Activated CD4-positive, alpha-beta T cell treated with anti-CD3 and anti-CD28 coated beads for 36 hours (primary cell): Measurements from ENCODE around the gene FCHSD2. TPM values are rescaled to one million over a fixed set of nuclear protein-coding genes. Genes with fewer than 3 reads are reported as not detected.

ENCODE experiments used
- ATAC-seq: fragments of 200-7000 bp; cut with Tn5 transposase; one replicate; pipeline ENCODE4 v1.10.0; 2021; ENCODE audit warnings: mild to moderate bottlenecking, moderate library complexity
- CTCF ChIA-PET: fragments of 350-600 bp; sonication (Branson Sonifier 250); formaldehyde crosslinking; loops from one replicate; lab custom pipeline; 2021; ENCODE audit warnings: antibody characterized with exemption; lab: Charles Lee
- POLR2A ChIA-PET: fragments of 350-600 bp; sonication (Branson Sonifier 250); formaldehyde crosslinking; loops from one replicate; lab custom pipeline; 2021; ENCODE audit warnings: antibody characterized with exemption, inconsistent platforms; lab: Charles Lee
- DNase-seq: peaks from one replicate; pipeline ENCODE4 v3.0.0-alpha.2; 2020
- H3K27ac Mint-ChIP-seq: one replicate; pipeline ENCODE4 v1.8.0; 2021; ENCODE audit warnings: mixed read lengths
- H3K27me3 Mint-ChIP-seq: one replicate; pipeline ENCODE4 v1.8.0; 2021; ENCODE audit warnings: mixed read lengths
- H3K36me3 Mint-ChIP-seq: one replicate; pipeline ENCODE4 v1.8.0; 2021; ENCODE audit warnings: low read depth, mixed read lengths
- H3K4me1 Mint-ChIP-seq: one replicate; pipeline ENCODE4 v1.8.0; 2021; ENCODE audit warnings: mixed read lengths
- H3K4me3 Mint-ChIP-seq: one replicate; pipeline ENCODE4 v1.8.0; 2021; ENCODE audit warnings: mild to moderate bottlenecking, moderate library complexity, mixed read lengths
- H3K9me3 Mint-ChIP-seq: one replicate; pipeline ENCODE4 v1.8.0; 2021; ENCODE audit warnings: low read depth, mixed read lengths
- intact Hi-C, 2 experiments: fragments of 100-400 bp; cut with DNase I in 1 of 2; cut with micrococcal nuclease in 1 of 2; formaldehyde crosslinking; loops; one replicate each; pipeline versions ENCODE4 v1.14.2 to v1.15.1; 2022 to 2024; cut with DNase I, micrococcal nuclease
- total RNA-seq, 2 experiments: library from RNA; stranded (reverse); gene quantifications; one replicate each; pipeline ENCODE4 v1.2.3, GENCODE V29; 2021

Gene FCHSD2
- total RNA-seq, 2 experiments from 2014 or later = 24.1 to 24.7 TPM

DNA sequence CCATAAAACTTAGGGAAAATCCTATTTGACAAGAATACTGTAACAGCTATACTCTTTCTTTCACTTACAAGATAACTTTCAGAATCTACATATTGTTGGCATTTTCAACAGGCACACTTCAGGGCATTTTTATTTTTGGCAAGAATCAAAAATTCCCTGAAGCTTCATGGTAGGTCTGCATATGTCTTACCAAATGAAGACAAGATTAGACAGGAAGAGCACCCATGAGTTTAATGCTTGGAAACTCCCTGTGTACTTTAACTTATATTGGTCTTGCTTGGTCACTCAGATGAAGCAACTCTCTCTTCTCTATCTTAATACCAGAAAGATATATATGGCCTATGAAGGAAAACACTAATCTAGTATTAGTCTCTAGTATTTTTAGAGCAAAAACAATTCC, 190.2 kb downstream of the FCHSD2 start:
- no peak overlapping the region for H3K4me3 Mint-ChIP-seq
- peaks cover 5% of the 10 kb centered on the region for H3K4me1 Mint-ChIP-seq
- DNase-seq = no peak
- H3K36me3 Mint-ChIP-seq = peaks cover 4% of the 10 kb centered on the region
- ChIA-PET CTCF (interaction anchor here (1.1 kb wide), 1 partner anchor 30 kb away, joined by 3 read pairs; no protein-coding TSS in a partner anchor), POLR2A (interaction anchor here (0.6 kb wide), 1 partner anchor 399 kb away, joined by 3 read pairs; no protein-coding TSS in a partner anchor)
- H3K27ac Mint-ChIP-seq = no peak overlapping the region
- ATAC-seq = no peak
- H3K27me3 Mint-ChIP-seq = no peaks in the 10 kb centered on the region
- no peaks in the 10 kb centered on the region for H3K9me3 Mint-ChIP-seq
- intact Hi-C loops = no loop called here

DNA sequence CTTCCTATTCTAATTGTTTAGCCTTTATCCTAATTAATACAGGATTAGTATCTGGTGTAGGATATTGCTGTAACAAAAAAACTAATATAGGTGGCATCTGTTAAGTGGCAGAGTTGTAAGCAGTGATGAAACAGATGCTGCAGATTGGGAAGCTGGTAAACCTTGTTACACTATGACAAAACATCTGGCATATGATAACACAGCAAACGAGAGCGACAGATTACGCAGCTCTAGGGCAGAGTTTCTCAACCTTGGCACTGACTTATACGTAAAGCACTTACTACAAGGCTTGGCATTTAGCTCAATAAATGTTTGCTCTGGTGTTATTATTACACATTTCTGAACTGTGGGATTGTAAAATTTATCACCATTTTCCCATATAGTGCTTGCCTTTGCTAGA, 190.9 kb downstream of the FCHSD2 start:
- Mint-ChIP-seq H3K4me3 (no peak overlapping the region), H3K9me3 (no peaks in the 10 kb centered on the region), H3K4me1 (peaks cover 5% of the 10 kb centered on the region), H3K27me3 (no peaks in the 10 kb centered on the region), H3K36me3 (peaks cover 4% of the 10 kb centered on the region), H3K27ac (no peak overlapping the region)
- POLR2A ChIA-PET = no interaction called here
- CTCF ChIA-PET = interaction anchor here (1.1 kb wide), 1 partner anchor 30 kb away, joined by 3 read pairs; no protein-coding TSS in a partner anchor
- intact Hi-C loops = no loop called here
- ATAC-seq (no peak), DNase-seq (no peak)

DNA sequence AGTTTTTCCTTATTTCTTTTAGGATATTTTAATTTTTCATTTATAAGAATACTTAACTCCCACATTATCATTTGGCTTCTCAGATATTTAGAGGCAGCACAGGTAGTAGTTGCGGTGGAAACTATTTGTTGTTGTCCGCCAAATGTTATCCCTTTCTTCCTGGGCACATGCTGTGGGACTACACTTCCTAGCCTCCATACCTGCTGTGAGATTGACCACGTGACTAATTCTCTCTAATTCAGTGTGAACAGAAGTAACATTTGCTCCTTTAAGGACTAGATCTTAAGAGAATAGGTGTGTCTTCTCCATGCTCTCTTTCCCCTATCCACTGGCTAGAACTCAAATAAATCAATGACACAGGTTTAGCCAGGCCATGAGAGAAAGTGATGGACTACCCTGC, 191.4 kb downstream of the FCHSD2 start:
- intact Hi-C loops = no loop called here
- POLR2A ChIA-PET = no interaction called here
- Mint-ChIP-seq H3K4me1 (peaks cover 5% of the 10 kb centered on the region), H3K27me3 (no peaks in the 10 kb centered on the region), H3K4me3 (no peak overlapping the region), H3K36me3 (peaks cover 4% of the 10 kb centered on the region), H3K9me3 (no peaks in the 10 kb centered on the region), H3K27ac (no peak overlapping the region)
- DNase-seq = no peak
- no peak for ATAC-seq
- CTCF ChIA-PET = interaction anchor here (0.9 kb wide), 1 partner anchor 9 kb away, joined by 4 read pairs; no protein-coding TSS in a partner anchor

DNA sequence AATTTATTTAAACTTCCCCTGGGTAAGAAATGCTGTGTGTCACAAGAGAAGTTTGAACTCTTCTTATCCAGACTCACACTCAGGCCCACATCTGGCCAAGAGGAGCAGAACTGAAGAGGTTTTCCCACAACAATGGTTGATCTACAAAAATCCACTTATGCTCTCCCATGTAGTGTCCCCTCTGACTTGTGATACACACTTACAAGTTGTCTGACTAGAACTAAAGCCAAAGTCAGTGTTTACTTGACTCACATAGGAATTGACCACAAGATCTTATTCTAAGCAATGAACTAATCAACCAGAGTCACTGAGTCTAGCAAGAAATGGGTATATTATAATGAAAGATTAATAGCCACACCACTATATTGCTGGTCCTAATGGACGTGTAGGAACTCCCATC, 194.9 kb downstream of the FCHSD2 start:
- intact Hi-C loops = no loop called here
- no peaks in the 10 kb centered on the region for H3K9me3 Mint-ChIP-seq

DNA sequence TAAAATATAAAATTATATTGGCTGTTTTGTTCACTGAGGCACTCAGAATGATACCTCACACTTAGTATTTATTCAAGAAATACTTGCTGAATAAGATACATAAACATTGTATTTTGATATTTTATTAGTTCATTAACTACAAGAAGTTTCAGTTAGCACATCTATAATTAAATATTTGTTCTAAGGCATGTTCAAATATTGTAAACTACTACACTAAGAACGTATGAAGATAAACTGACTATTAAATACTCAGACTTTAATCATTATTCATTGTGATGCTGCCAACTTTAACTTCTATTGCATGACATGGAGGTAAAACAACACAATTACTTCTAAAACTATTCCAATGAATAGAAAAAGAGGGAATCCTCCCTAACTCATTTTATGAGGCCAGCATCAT, 198.5 kb downstream of the FCHSD2 start:
- Mint-ChIP-seq H3K27me3 (no peaks in the 10 kb centered on the region), H3K27ac (no peak overlapping the region), H3K9me3 (no peaks in the 10 kb centered on the region), H3K4me1 (no peaks in the 10 kb centered on the region), H3K4me3 (no peak overlapping the region), H3K36me3 (peaks cover 2% of the 10 kb centered on the region)
- intact Hi-C loops = no loop called here
- DNase-seq (no peak), ATAC-seq (no peak)
- ChIA-PET POLR2A (no interaction called here), CTCF (no interaction called here)

More for the DNA sequence above, 194.9 kb downstream of the FCHSD2 start:
- POLR2A ChIA-PET = no interaction called here
- Mint-ChIP-seq H3K36me3 (peaks cover 2% of the 10 kb centered on the region), H3K27me3 (no peaks in the 10 kb centered on the region), H3K4me1 (peaks cover 2% of the 10 kb centered on the region), H3K27ac (no peak overlapping the region), H3K4me3 (no peak overlapping the region)
- CTCF ChIA-PET = no interaction called here
- DNase-seq = no peak
- ATAC-seq = no peak

DNA sequence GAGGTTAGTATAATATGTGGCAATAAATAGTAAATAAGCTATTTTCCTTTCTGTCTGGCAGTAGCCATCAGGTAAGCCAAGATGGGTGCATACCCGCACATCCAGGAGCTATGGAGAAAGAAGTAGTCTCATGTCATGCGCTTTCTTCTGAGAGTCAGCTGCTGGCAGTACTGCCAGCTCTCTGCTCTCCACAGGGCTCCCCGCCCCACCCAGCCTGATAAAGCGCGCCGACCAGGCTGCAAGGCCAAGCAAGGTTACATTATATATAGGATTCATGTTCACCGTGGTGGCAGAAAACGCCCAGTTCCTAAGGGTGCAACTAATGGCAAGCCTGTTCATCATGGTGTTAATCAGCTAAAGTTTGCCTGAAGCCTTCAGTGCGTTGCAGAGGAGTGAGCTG, 201.7 kb downstream of the FCHSD2 start:
- POLR2A ChIA-PET = no interaction called here
- intact Hi-C loops = no loop called here
- no peaks in the 10 kb centered on the region for H3K9me3 Mint-ChIP-seq
- peaks cover 3% of the 10 kb centered on the region for H3K36me3 Mint-ChIP-seq
- CTCF ChIA-PET = interaction anchor here (0.6 to 1.3 kb wide), 2 partner anchors 232 to 238 kb away, joined by 3 to 4 read pairs; no protein-coding TSS in a partner anchor
- ATAC-seq (no peak), DNase-seq (no peak)
- no peak overlapping the region for H3K27ac Mint-ChIP-seq
- no peaks in the 10 kb centered on the region for H3K4me1 Mint-ChIP-seq
- no peaks in the 10 kb centered on the region for H3K27me3 Mint-ChIP-seq
- no peak overlapping the region for H3K4me3 Mint-ChIP-seq

DNA sequence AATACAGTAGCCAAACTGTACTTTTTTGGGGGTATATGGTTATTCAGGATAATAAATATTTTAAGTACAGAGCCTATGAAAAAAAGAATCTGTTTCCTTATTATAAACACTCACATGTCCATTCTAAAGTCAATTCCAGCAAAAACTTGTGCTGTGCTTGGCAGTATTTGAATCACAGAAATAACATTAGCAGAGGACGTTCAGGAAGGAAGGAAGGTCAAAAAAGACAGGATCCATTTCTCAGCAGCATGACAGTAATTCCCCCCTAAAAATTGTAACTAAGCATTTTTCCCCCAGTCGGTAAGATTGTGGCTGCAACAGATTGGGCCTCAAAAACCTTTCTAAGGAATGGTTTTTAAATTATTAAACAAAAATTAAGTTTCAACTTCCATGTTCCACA, 203.1 kb downstream of the FCHSD2 start:
- POLR2A ChIA-PET = interaction anchor here (0.6 kb wide), 1 partner anchor 187 kb away, joined by 3 read pairs; no protein-coding TSS in a partner anchor
- CTCF ChIA-PET = no interaction called here
- Mint-ChIP-seq H3K4me3 (no peak overlapping the region), H3K27ac (no peak overlapping the region), H3K36me3 (peaks cover 3% of the 10 kb centered on the region), H3K9me3 (no peaks in the 10 kb centered on the region), H3K27me3 (no peaks in the 10 kb centered on the region), H3K4me1 (no peaks in the 10 kb centered on the region)
- ATAC-seq = no peak
- no peak for DNase-seq
- intact Hi-C loops = no loop called here

DNA sequence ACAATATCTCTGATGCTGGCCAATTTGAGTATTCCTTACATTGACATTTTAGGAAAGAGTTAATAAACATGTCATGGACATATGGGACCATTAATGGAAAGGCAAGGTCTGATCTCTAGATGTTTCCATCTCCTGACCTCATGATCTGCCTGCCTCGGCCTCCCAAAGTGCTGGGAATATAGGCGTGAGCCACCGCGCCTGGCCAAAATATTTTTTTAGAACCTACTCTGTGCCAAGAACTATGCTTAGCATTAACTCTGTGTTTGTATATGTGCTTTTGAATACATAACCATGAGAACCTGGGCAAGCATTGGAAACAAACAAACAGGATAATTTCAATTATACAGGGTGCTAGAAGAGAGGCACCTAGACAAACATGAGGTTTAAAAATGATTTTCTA, 204.7 kb downstream of the FCHSD2 start:
- no peaks in the 10 kb centered on the region for H3K4me1 Mint-ChIP-seq
- CTCF ChIA-PET = interaction anchor here (0.7 kb wide), 1 partner anchor 77 kb away, joined by 3 read pairs; no protein-coding TSS in a partner anchor
- POLR2A ChIA-PET = no interaction called here
- no peak overlapping the region for H3K27ac Mint-ChIP-seq
- intact Hi-C loops = no loop called here
- no peaks in the 10 kb centered on the region for H3K27me3 Mint-ChIP-seq
- H3K9me3 Mint-ChIP-seq = no peaks in the 10 kb centered on the region
- peaks cover 2% of the 10 kb centered on the region for H3K36me3 Mint-ChIP-seq
- DNase-seq (no peak), ATAC-seq (no peak)
- H3K4me3 Mint-ChIP-seq = no peak overlapping the region

DNA sequence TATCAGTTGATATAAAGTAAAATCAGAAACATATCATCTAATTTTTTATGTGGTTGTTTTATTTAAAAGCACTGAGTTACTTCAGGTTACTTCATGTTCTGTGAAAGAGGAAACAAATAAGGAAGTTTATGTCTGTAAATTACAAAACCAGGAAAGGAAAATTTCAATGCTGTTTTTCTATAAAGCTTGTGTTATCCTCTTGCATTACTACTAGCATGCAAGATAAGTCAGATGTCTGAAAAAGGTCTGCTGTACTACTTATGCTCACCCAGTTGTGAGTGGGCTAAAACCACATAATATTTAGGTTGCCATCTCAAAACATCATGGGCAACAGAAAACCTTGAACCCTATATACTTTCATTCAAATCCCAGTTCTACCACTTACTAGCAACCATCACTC, 206.4 kb downstream of the FCHSD2 start:
- Mint-ChIP-seq H3K4me3 (no peak overlapping the region), H3K9me3 (no peaks in the 10 kb centered on the region), H3K4me1 (no peaks in the 10 kb centered on the region), H3K36me3 (peaks cover 2% of the 10 kb centered on the region), H3K27ac (no peak overlapping the region), H3K27me3 (no peaks in the 10 kb centered on the region)
- ATAC-seq (no peak), DNase-seq (no peak)
- intact Hi-C loops = no loop called here
- POLR2A ChIA-PET = no interaction called here
- CTCF ChIA-PET = interaction anchor here (1.1 kb wide), 1 partner anchor 207 kb away, joined by 3 read pairs; the partner anchor contains the start of gene FCHSD2

DNA sequence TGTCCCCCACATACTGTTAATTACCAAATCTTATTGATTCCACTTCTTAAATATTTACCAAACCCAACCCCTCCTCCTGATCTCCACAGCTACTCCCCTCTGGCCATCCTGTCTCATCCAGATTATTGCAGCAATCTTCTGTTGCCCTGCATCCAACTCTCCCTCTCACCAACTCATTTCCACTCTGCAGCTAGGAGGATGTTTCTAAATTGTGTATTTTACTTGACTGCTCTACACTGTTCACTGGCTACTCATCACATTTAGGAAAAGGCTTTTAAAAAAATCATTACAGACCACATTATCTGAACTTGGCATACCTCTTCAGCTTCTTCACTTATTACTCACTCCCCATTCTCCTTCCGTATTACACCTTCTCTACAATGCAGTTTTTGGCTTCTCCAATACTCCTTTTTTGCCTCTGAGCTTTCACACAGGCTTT, 210.0 kb downstream of the FCHSD2 start:
- no peaks in the 10 kb centered on the region for H3K4me1 Mint-ChIP-seq
- CTCF ChIA-PET = no interaction called here
- no peaks in the 10 kb centered on the region for H3K27me3 Mint-ChIP-seq
- H3K9me3 Mint-ChIP-seq = no peaks in the 10 kb centered on the region
- H3K4me3 Mint-ChIP-seq = no peak overlapping the region
- POLR2A ChIA-PET = no interaction called here
- intact Hi-C loops = no loop called here
- ATAC-seq = no peak
- no peak overlapping the region for H3K27ac Mint-ChIP-seq
- no peak for DNase-seq
- H3K36me3 Mint-ChIP-seq = no peaks in the 10 kb centered on the region

DNA sequence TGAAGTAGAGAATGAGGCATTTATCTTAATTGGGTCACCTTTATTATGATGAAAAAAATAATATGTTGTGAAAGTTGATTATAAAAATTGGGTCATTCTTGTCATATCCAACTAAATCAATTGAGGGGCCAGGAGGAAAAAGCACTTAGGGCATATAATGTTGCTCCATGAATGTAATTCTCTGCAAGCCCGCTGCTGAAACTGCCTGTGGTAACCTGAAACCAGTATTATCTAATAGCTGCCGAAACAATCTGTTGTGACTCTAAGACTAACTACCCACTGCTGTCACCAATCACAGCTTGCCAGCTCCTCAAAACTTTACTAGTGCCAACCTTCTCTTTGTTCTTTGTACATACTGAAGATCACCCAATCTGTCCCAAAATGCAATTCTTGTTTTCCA, 212.1 kb downstream of the FCHSD2 start:
- Mint-ChIP-seq H3K4me1 (no peaks in the 10 kb centered on the region), H3K27me3 (no peaks in the 10 kb centered on the region), H3K9me3 (no peaks in the 10 kb centered on the region), H3K36me3 (no peaks in the 10 kb centered on the region), H3K27ac (no peak overlapping the region), H3K4me3 (no peak overlapping the region)
- CTCF ChIA-PET = interaction anchor here (0.7 to 1.8 kb wide), 3 partner anchors 51 to 518 kb away, joined by 3 to 5 read pairs (median 3); partner anchors contain the start of gene FCHSD2
- POLR2A ChIA-PET = interaction anchor here (0.6 kb wide), 1 partner anchor 46 kb away, joined by 3 read pairs; no protein-coding TSS in a partner anchor
- intact Hi-C loops = no loop called here
- no peak for DNase-seq
- ATAC-seq = no peak

DNA sequence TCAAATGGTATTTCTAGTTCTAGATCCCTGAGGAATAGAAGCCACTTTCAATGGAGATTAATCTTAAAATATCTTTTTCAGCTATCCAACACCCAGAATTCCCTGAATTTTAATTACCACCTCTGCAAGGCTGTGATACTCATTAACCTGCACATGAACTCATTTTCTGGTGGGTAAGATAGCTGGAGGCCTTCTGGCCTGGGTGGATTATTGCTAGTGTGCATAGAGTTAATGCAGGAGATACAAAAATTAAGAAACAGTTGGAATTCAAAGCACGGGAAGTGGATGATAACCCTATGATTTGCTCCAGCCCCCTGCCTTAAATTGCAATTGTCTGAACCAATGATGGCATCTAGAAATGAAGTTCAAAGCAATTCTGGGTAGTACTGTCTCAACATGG, 212.9 kb downstream of the FCHSD2 start:
- Mint-ChIP-seq H3K36me3 (no peaks in the 10 kb centered on the region), H3K4me1 (peaks cover 3% of the 10 kb centered on the region), H3K27me3 (no peaks in the 10 kb centered on the region), H3K9me3 (no peaks in the 10 kb centered on the region), H3K27ac (no peak overlapping the region), H3K4me3 (no peak overlapping the region)
- POLR2A ChIA-PET = interaction anchor here (0.6 kb wide), 1 partner anchor 46 kb away, joined by 3 read pairs; no protein-coding TSS in a partner anchor
- CTCF ChIA-PET = interaction anchor here (0.7 to 1.8 kb wide), 3 partner anchors 52 to 517 kb away, joined by 3 to 5 read pairs (median 3); partner anchors contain the start of gene FCHSD2
- intact Hi-C loops = no loop called here
- ATAC-seq (no peak), DNase-seq (no peak)
